ENCODE data around the gene ZNF839. TPM values are rescaled to one million over a fixed set of nuclear protein-coding genes. Genes with fewer than 3 reads are reported as not detected.

The ZNF839 gene
- total and polyA plus RNA-seq, 2 of the 4 experiments (the other 2 are of a cell fraction), result 5.7 to 10.7 TPM

GRCh38 chr14:102285106-102285505, 34.4 kb upstream of the ZNF839 start:
- peak overlapping the region; percentile 10; the same call in 1 of the 2 replicates for H4K91ac ChIP-seq (ENCODE audit: insufficient read depth, low read depth, low read length)
- H3K9me1 ChIP-seq (ENCODE audit: insufficient read depth, low read length), result peaks cover 3% of the 10 kb centered on the region
- H2BK20ac ChIP-seq (ENCODE audit: low read depth, low read length), result peak overlapping the region; percentile 55; the same call in 1 of the 2 replicates
- H3K4ac ChIP-seq (ENCODE audit: low read depth, low read length), result peak overlapping the region; percentile 11; the same call in 1 of the 2 replicates
- in situ Hi-C loops (cut with MboI; ENCODE audit: low sequenced_read_pairs), result no loop called here
- H3K9me3 ChIP-seq (ENCODE audit: control insufficient read depth, insufficient read depth, low read length), result no peaks in the 10 kb centered on the region
- TF ChIP-seq MXI1 (IDR thresholded peaks at IDR 0.05; ENCODE audit: borderline replicate concordance, low read depth, low read length) (no peak), FOS (IDR thresholded peaks at IDR 0.05; ENCODE audit: low read depth, low read length) (no peak), RCOR1 (IDR thresholded peaks at IDR 0.05; ENCODE audit: insufficient replicate concordance, low read length) (no peak), CEBPB (IDR thresholded peaks at IDR 0.05; ENCODE audit: low read depth, low read length) (no peak), USF2 (IDR thresholded peaks at IDR 0.05; ENCODE audit: low read depth, low read length) (no peak), MAZ (IDR thresholded peaks at IDR 0.05; ENCODE audit: borderline replicate concordance, low read depth, low read length) (no peak), RFX5 (IDR thresholded peaks at IDR 0.05; ENCODE audit: low read depth, low read length) (no peak), MAFK (IDR thresholded peaks at IDR 0.05; ENCODE audit: low read depth, low read length) (no peak), CHD1 (IDR thresholded peaks at IDR 0.05; ENCODE audit: low read depth, low read length) (no peak), POLR2A (IDR thresholded peaks at IDR 0.05; ENCODE audit: low read depth, low read length) (no peak), RAD21 (IDR thresholded peaks at IDR 0.05; ENCODE audit: low read length) (no peak), SMC3 (IDR thresholded peaks at IDR 0.05; ENCODE audit: low read depth, low read length) (no peak), NFE2L2 (IDR thresholded peaks at IDR 0.05; ENCODE audit: low read depth, low read length) (no peak), BHLHE40 (IDR thresholded peaks at IDR 0.05; ENCODE audit: low read depth, low read length) (no peak), CTCF (conservative IDR thresholded peaks at IDR 0.05; ENCODE audit: low read depth, low read length) (no peak)
- TF ChIP-seq, protein P1, sequence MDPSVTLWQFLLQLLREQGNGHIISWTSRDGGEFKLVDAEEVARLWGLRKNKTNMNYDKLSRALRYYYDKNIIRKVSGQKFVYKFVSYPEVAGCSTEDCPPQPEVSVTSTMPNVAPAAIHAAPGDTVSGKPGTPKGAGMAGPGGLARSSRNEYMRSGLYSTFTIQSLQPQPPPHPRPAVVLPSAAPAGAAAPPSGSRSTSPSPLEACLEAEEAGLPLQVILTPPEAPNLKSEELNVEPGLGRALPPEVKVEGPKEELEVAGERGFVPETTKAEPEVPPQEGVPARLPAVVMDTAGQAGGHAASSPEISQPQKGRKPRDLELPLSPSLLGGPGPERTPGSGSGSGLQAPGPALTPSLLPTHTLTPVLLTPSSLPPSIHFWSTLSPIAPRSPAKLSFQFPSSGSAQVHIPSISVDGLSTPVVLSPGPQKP (IDR thresholded peaks at IDR 0.05; ENCODE audit: borderline replicate concordance, low read depth, low read length), result no peak
- H4K8ac ChIP-seq (ENCODE audit: low read depth in 2 of 2, low read length in 2 of 2), result 0 out of 4 replicates have a peak overlapping the region, but pooled peaks of 1 of the 2 experiments have one; percentile 13
- H2AFZ ChIP-seq (replicated peaks; ENCODE audit: low read length, poor library complexity), result no peak overlapping the region
- ChIA-PET CTCF (no interaction called here), POLR2A (ENCODE audit: unreplicated experiment) (no interaction called here)
- no peaks in the 10 kb centered on the region for H3K36me3 ChIP-seq (ENCODE audit: control insufficient read depth, insufficient read depth, low read length)
- H2BK15ac ChIP-seq (ENCODE audit: low read depth, low read length), result no peak overlapping the region
- peak overlapping the region; percentile 28; the same call in 1 of the 2 replicates for H2BK120ac ChIP-seq (ENCODE audit: low read depth, low read length)
- H3K27me3 ChIP-seq (ENCODE audit: control insufficient read depth, insufficient read depth, low read length), result no peaks in the 10 kb centered on the region
- H3K4me2 ChIP-seq (ENCODE audit: low read depth, low read length), result no peak overlapping the region
- DNase-seq (no peak), ATAC-seq (ENCODE audit: low read depth) (no peak)
- BruUV-seq (replicated peaks), result no TSS peak
- no peak overlapping the region for H3K56ac ChIP-seq (ENCODE audit: extremely low read depth, insufficient read depth, low read length)
- no peak overlapping the region for H3K23ac ChIP-seq (ENCODE audit: low read depth, low read length)
- H3K18ac ChIP-seq (ENCODE audit: low read depth, low read length), result no peak overlapping the region
- H4K20me1 ChIP-seq (ENCODE audit: insufficient read depth, low read length), result no peaks in the 10 kb centered on the region
- no peak overlapping the region for H3K4me3 ChIP-seq (ENCODE audit: insufficient read depth, low read depth, low read length)
- peaks cover 3 to 4% of the 10 kb centered on the region in 2 experiments; a peak in 3 of 4 replicates for H3K79me1 ChIP-seq (ENCODE audit: low read depth in 1 of 2, low read length in 2 of 2)
- peaks cover 1% of the 10 kb centered on the region; the same call in 1 of the 2 replicates for H3K4me1 ChIP-seq (ENCODE audit: control insufficient read depth, insufficient read depth, low read length)
- H3K9ac ChIP-seq (ENCODE audit: low read depth, low read length), result no peak overlapping the region
- intact Hi-C loops (cut with micrococcal nuclease), result no loop called here
- H3K14ac ChIP-seq (replicated peaks; ENCODE audit: low read depth, low read length), result no peak overlapping the region
- dilution Hi-C loops (cut with HindIII; ENCODE audit: low sequenced_read_pairs, unreplicated experiment), result no loop called here
- H4K5ac ChIP-seq (ENCODE audit: low read depth, low read length), result no peak overlapping the region
- 83% methylated on average over 1 of the region's 2 CpGs; no CpG with 5 or more reads in 1 of the 2 experiments for whole genome bisulfite sequencing, 2 experiments (ENCODE audit: extremely low coverage in 2 of 2, insufficient read length in 1 of 2)
- peak overlapping the region; percentile 20; the same call in 1 of the 2 replicates for H2AK5ac ChIP-seq (ENCODE audit: low read depth, low read length)
- H2BK5ac ChIP-seq (ENCODE audit: low read depth, low read length, poor library complexity, severe bottlenecking), result no peak overlapping the region
- peak overlapping the region; percentile 57 for H2AK9ac ChIP-seq (replicated peaks; ENCODE audit: low read depth, low read length, poor library complexity)
- no peak overlapping the region for H3K27ac ChIP-seq (ENCODE audit: insufficient read depth, low read length)

Data from IMR-90 (cell line).